Spleen (tissue), 11 donors: ENCODE results near the gene ZDHHC18. TPM values are rescaled to one million over a fixed set of nuclear protein-coding genes. Genes with fewer than 3 reads are reported as not detected.
A peak's percentile ranks its signal among the peaks of the same experiment; 100 is the strongest.

Source experiments
- DNase-seq: peaks from one replicate; pipeline ENCODE4 v3.0.0-alpha.2; 2020
- H3K27ac ChIP-seq, 8 donors: fragments of 200-600 bp; sonication (generic) in 7 of 8; 1 replicate in 4 of 8; 2 replicates in 4 of 8; pipeline versions ENCODE4 v1.5.0 to v1.8.0; 2016 to 2021; ENCODE audit warnings: inconsistent platforms in 4 of 8, mild to moderate bottlenecking in 4 of 8, moderate library complexity in 1 of 8
- H3K27me3 ChIP-seq, 7 donors: fragments of 200-600 bp; sonication (generic) in 6 of 7; replicated peaks in 1 of 7; 1 replicate in 4 of 7; 2 replicates in 3 of 7; pipeline versions ENCODE4 v1.5.0 to v1.8.0; 2016 to 2021; ENCODE audit warnings: inconsistent platforms in 3 of 7, mild to moderate bottlenecking in 1 of 7
- H3K36me3 ChIP-seq, 6 donors: fragments of 200-600 bp; sonication (generic) in 5 of 6; 1 replicate in 4 of 6; 2 replicates in 2 of 6; pipeline versions ENCODE4 v1.5.0 to v1.8.0; 2016 to 2021; ENCODE audit warnings: inconsistent platforms in 2 of 6
- H3K4me1 ChIP-seq, 6 donors: fragments of 200-600 bp; sonication (generic) in 5 of 6; 1 replicate in 3 of 6; 2 replicates in 3 of 6; pipeline versions ENCODE4 v1.5.0 to v1.8.0; 2016 to 2021; ENCODE audit warnings: inconsistent platforms in 3 of 6
- H3K4me3 ChIP-seq, 8 donors: fragments of 200-600 bp; sonication (generic) in 7 of 8; 1 replicate in 4 of 8; 2 replicates in 4 of 8; pipeline versions ENCODE4 v1.5.0 to v1.8.0; 2016 to 2021; ENCODE audit warnings: inconsistent platforms in 4 of 8, mild to moderate bottlenecking in 4 of 8, moderate library complexity in 2 of 8
- H3K9me3 ChIP-seq, 8 donors: fragments of 200-600 bp; sonication (generic) in 7 of 8; 1 replicate in 4 of 8; 2 replicates in 4 of 8; pipeline versions ENCODE4 v1.5.0 to v1.8.0; 2016 to 2021; ENCODE audit warnings: inconsistent platforms in 4 of 8
- CTCF ChIP-seq, 11 experiments: fragments of 200-600 bp in 7 of 11; fragments of 450-650 bp in 4 of 11; sonication (generic) in 4 of 11; IDR thresholded peaks in 8 of 11; conservative IDR thresholded peaks in 3 of 11; 1 replicate in 7 of 11; 2 replicates in 4 of 11; pipeline versions ENCODE4 v1.4.0 to v1.8.0; 2016 to 2021; ENCODE audit warnings: antibody characterized with exemption in 11 of 11, inconsistent platforms in 4 of 11, mild to moderate bottlenecking in 1 of 11
- POLR2A ChIP-seq, 3 donors: fragments of 450-650 bp; IDR thresholded peaks; one replicate each; pipeline ENCODE4 v1.5.1; 2017; ENCODE audit warnings: antibody characterized with exemption in 3 of 3, mild to moderate bottlenecking in 1 of 3
- POLR2AphosphoS5 ChIP-seq, 3 donors: sonication (generic); formaldehyde crosslinking; IDR thresholded peaks; one replicate each; pipeline ENCODE4 v1.5.1; 2017; ENCODE audit warnings: antibody characterized with exemption in 3 of 3
- WGBS, 5 donors: extraction: QIAGEN DNeasy Blood & Tissue Kit in 3 of 5; methylation state at CpG; one replicate each; pipeline versions ENCODE4 v1.1.5 to v1.1.7; 2013 to 2018; 5-methylcytosine and 5-hydroxymethylcytosine counted together
- intact Hi-C: fragments of 100-400 bp; cut with DNase I; formaldehyde crosslinking; loops from one replicate; pipeline ENCODE4 v1.15.0; 2023; ENCODE audit warnings: low total_unique reads
- polyA plus RNA-seq, 3 donors: library from polyadenylated mRNA; stranded (reverse); fragments of 200-250 nt; gene quantifications; one replicate each; pipeline ENCODE4 v1.2.1, GENCODE V29; 2013
- total RNA-seq, 7 donors: library from RNA; depleted of rRNA in 3 of 7; stranded (reverse); fragments of >200 nt in 3 of 7; fragmentation: NEBNext Ultra II Directional in 4 of 7; extraction: Animal tissue kit (Norgen Biotek cat#: 25700) in 4 of 7; gene quantifications; one replicate each; pipeline versions ENCODE4 v1.1.0 to v1.2.1, GENCODE V29; 2016 to 2021
- donor health status: healthy with polysubstance abuse.
- donor health status: DM: no; HTN: no; CAD: no; lungs with moderate emphysema.
- donor health status: DM: no; HTN: no; CAD: no.
- donor health status: Bipolar disorder and iron deficiency.
- donor health status: healthy.
- donor health status: DM: no; HTN: no; CAD: no.
- donor health status: DM: yes; HTN: yes; CAD: no.

Gene ZDHHC18
- total and polyA plus RNA-seq, 10 donors, result 6.2 to 80.4 (median 50.3) TPM

DNA sequence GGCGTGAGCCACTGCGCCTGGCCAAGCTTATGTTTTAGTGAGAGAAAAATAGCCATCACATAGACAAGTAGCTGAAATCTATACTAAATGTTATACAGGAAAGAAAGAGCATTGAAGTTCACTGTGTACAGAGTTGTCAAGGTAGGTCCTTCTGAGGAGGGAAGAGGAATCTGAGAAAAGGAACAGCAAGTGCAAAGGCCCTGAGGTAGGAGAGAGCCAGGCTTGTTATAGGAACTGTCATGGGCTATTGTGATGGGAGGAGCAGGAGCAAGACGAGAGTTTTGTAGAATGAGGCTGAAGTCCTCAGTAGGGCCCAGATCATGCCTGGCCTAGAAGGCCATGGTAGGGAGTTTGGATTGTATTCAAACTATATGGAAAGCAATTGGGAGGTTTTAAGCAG lies 4.6 kb downstream of the ZDHHC18 start:
- H3K4me1 ChIP-seq, result peaks cover 31 to 95% (median 78%) of the 10 kb centered on the region in 6 donors
- H3K27ac ChIP-seq, result peak overlapping the region in 7 of 8 donors; percentile 86 to 94 (median 92)
- H3K9me3 ChIP-seq, result no peaks in the 10 kb centered on the region
- TF ChIP-seq CTCF (IDR thresholded peaks at IDR 0.05 in 8 of 11, conservative IDR thresholded peaks at IDR 0.05 in 3 of 11) (no peak), POLR2AphosphoS5 (IDR thresholded peaks at IDR 0.05) (no peak), POLR2A (IDR thresholded peaks at IDR 0.05) (no peak)
- peak; percentile 1 for DNase-seq
- H3K27me3 ChIP-seq, result no peaks in the 10 kb centered on the region
- peak overlapping the region in 1 of 8 donors; percentile 60 for H3K4me3 ChIP-seq
- H3K36me3 ChIP-seq, result peaks cover 0 to 57% (median 34%) of the 10 kb centered on the region in 6 donors
- intact Hi-C loops, result no loop called here
- 93 to 98% (median 95%) methylated on average over 3 of the region's 3 CpGs for WGBS, 5 donors

- Histone ChIP-seq H3K36me3 (peaks cover 0 to 64% (median 35%) of the 10 kb centered on the region in 6 donors), H3K27me3 (no peaks in the 10 kb centered on the region), H3K27ac (peak overlapping the region in 7 of 8 donors; percentile 86 to 94 (median 92)), H3K9me3 (no peaks in the 10 kb centered on the region), H3K4me1 (peaks cover 31 to 92% (median 76%) of the 10 kb centered on the region in 6 donors), H3K4me3 (peak overlapping the region in 2 of 8 donors; percentile 6 to 60)
- intact Hi-C loops, result no loop called here
- WGBS, 5 donors, result 44 to 78% (median 56%) methylated on average over 3 of the region's 3 CpGs
- TF ChIP-seq POLR2AphosphoS5 (IDR thresholded peaks at IDR 0.05) (peak in 1 of 3 donors; percentile 80), POLR2A (IDR thresholded peaks at IDR 0.05) (no peak), CTCF (IDR thresholded peaks at IDR 0.05 in 8 of 11, conservative IDR thresholded peaks at IDR 0.05 in 3 of 11) (peak in 1 of 11 experiments; percentile 9)
- DNase-seq, result peak; percentile 75
Observed at GRCh38 chr1:26831546-26832248, 5.2 kb downstream of the ZDHHC18 start.

DNA sequence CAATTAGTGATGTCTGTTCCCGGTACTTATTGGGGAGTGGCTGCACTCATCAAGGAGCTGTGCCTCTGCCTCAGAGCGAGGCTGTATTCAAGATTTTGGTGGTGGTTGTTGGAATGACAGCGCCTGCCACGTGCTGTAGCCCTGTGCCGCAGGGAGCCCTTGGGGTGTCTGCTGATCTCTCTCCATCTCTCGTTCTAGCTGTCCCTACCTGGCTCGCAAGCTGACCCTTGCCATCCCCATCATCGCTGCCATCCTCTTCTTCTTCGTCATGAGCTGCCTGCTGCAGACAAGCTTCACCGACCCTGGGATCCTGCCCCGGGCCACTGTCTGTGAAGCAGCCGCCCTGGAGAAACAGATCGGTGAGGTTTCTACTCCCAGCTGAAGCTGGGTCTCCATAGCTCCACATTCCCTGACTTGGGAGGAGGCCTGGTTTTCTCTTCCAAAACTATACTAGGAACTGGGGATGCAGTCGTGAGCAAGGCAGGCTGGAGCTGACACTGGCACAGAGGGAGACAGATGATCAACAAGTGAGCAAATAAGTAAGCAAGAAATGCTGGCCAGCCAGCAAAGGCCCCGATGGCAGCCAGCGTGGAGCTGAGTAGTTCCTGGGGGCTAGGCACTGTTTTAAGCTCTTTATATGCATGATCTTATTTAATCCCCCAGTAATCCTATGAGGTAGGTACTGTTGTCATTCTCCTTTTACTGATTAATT lies 5.9 kb downstream of the ZDHHC18 start:
- peak overlapping the region in 2 of 8 donors; percentile 6 to 60 for H3K4me3 ChIP-seq
- peaks cover 0 to 70% (median 38%) of the 10 kb centered on the region in 6 donors for H3K36me3 ChIP-seq
- no peaks in the 10 kb centered on the region for H3K27me3 ChIP-seq
- TF ChIP-seq CTCF (IDR thresholded peaks at IDR 0.05 in 8 of 11, conservative IDR thresholded peaks at IDR 0.05 in 3 of 11), result no peak
- no peak for TF ChIP-seq POLR2AphosphoS5 (IDR thresholded peaks at IDR 0.05)
- TF ChIP-seq POLR2A (IDR thresholded peaks at IDR 0.05), result no peak
- WGBS, 5 donors, result 92 to 97% (median 93%) methylated on average over 16 of the region's 16 CpGs
- H3K4me1 ChIP-seq, result peaks cover 30 to 86% (median 72%) of the 10 kb centered on the region in 6 donors
- DNase-seq, result peak; percentile 76
- peak overlapping the region; percentile 80 to 94 (median 90) for H3K27ac ChIP-seq
- no peaks in the 10 kb centered on the region for H3K9me3 ChIP-seq
- intact Hi-C loops, result no loop called here
